NCI-H187 (cell line): ENCODE data around the gene PSMA8.
"Not testable (repeated sequence)": the region's sequence is repeated elsewhere in the genome, so short reads cannot be mapped to it uniquely, and the experiment has no call there.

Experiments
- DNase-seq, 2 experiments: peaks; one replicate each; lab custom pipeline; 2025; lab: John Stamatoyannopoulos, UW

Gene PSMA8

DNA sequence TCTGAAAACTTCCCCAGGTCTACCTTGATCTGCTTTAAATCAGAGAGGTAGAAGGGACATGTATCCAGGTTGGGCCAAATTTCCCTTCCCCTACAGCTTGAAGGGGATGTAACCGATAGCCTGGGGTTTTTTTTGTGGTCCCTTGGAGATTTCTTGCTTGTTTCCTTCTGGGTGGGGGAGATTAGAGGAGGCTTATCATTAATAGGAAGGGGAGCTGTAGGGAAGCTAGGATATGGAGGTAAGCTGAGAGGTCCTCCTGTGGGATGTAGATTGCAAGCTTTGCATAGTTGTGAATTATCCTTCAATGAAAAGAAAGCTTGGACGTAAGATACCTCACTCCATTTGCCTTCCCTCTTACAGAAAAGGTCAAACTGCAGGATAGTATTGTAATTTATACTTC, 103.7 kb downstream of the PSMA8 start:
- DNase-seq: not testable (repeated sequence)

DNA sequence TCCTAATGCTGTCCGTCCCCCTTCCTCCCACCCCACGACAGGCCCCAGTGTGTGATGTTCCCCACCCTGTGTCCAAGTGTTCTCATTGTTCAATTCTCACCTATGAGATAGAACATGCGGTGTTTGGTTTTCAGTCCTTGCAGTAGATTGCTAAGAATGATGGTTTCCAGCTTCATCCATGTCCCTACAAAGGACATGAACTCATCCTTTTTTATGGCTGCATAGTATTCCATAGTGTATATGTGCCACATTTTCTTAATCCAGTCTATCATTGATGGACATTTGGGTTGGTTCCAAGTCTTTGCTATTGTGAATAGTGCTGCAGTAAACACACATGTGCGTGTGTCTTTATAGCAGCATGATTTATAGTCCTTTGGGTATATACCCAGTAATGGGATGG, 105.0 kb downstream of the PSMA8 start:
- DNase-seq: not testable (repeated sequence)

DNA sequence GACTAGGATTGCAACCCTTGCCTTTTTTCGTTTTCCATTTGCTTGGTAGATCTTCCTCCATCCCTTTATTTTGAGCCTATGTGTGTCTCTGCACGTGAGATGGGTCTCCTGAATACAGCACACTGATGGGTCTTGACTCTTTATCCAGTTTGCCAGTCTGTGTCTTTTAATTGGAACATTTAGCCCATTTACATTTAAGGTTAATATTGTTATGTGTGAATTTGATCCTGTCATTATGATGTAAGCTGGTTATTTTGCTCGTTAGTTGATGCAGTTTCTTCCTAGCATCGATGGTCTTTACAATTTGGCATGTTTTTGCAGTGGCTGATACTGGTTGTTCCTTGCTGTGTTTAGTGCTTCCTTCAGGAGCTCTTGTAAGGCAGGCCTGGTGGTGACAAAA, 108.7 kb downstream of the PSMA8 start:
- not testable (repeated sequence) for DNase-seq
